Measurements from ENCODE around the gene BACH2.

DNA sequence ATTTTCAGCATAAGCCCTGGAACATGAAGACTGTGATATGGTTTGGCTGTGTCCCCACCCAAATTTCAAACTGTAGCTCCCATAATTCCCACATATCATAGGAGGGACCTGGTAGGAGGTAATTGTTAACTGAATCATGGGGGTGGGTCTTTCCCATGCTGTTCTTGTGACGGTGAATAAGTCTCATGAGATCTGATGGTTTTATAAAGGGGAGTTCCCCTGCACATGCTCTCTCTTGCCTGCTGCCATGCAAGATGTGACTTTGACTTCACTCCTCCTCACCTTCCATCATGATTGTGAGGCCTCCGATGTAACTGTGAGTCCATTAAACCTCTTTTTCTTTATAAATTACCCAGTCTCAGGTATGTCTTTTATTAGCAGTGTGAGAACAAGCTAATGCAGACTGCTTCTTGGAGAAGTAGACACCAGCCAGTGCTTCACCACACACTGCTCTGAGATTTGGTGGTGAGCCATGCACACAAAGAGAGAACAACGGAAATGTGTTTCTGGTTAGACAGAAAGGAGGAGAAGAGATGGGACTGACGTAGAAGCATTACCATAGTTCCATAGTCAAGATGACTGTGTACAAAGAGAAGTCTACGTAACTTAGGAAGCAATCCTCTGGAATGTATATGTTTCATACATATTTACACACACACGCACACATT is 97.8 kb downstream of the BACH2 start:
- TF ChIP-seq JUND (IDR thresholded peaks at IDR 0.05; ENCODE audit: borderline replicate concordance, low read depth, low read length) (no peak), JUND (tag; IDR thresholded peaks at IDR 0.05; ENCODE audit: borderline replicate concordance, low read depth, low read length) (no peak)
- TF ChIP-seq, protein P1, sequence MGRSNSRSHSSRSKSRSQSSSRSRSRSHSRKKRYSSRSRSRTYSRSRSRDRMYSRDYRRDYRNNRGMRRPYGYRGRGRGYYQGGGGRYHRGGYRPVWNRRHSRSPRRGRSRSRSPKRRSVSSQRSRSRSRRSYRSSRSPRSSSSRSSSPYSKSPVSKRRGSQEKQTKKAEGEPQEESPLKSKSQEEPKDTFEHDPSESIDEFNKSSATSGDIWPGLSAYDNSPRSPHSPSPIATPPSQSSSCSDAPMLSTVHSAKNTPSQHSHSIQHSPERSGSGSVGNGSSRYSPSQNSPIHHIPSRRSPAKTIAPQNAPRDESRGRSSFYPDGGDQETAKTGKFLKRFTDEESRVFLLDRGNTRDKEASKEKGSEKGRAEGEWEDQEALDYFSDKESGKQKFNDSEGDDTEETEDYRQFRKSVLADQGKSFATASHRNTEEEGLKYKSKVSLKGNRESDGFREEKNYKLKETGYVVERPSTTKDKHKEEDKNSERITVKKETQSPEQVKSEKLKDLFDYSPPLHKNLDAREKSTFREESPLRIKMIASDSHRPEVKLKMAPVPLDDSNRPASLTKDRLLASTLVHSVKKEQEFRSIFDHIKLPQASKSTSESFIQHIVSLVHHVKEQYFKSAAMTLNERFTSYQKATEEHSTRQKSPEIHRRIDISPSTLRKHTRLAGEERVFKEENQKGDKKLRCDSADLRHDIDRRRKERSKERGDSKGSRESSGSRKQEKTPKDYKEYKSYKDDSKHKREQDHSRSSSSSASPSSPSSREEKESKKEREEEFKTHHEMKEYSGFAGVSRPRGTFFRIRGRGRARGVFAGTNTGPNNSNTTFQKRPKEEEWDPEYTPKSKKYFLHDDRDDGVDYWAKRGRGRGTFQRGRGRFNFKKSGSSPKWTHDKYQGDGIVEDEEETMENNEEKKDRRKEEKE (IDR thresholded peaks at IDR 0.05; ENCODE audit: borderline replicate concordance in 1 of 2, control insufficient read depth in 1 of 2, low read depth in 2 of 2, low read length in 1 of 2), result no peak
- TF ChIP-seq, protein P2, sequence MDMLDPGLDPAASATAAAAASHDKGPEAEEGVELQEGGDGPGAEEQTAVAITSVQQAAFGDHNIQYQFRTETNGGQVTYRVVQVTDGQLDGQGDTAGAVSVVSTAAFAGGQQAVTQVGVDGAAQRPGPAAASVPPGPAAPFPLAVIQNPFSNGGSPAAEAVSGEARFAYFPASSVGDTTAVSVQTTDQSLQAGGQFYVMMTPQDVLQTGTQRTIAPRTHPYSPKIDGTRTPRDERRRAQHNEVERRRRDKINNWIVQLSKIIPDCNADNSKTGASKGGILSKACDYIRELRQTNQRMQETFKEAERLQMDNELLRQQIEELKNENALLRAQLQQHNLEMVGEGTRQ (CRISPR knock-in tag; IDR thresholded peaks at IDR 0.05), result no peak
- TF ChIP-seq, protein P3, sequence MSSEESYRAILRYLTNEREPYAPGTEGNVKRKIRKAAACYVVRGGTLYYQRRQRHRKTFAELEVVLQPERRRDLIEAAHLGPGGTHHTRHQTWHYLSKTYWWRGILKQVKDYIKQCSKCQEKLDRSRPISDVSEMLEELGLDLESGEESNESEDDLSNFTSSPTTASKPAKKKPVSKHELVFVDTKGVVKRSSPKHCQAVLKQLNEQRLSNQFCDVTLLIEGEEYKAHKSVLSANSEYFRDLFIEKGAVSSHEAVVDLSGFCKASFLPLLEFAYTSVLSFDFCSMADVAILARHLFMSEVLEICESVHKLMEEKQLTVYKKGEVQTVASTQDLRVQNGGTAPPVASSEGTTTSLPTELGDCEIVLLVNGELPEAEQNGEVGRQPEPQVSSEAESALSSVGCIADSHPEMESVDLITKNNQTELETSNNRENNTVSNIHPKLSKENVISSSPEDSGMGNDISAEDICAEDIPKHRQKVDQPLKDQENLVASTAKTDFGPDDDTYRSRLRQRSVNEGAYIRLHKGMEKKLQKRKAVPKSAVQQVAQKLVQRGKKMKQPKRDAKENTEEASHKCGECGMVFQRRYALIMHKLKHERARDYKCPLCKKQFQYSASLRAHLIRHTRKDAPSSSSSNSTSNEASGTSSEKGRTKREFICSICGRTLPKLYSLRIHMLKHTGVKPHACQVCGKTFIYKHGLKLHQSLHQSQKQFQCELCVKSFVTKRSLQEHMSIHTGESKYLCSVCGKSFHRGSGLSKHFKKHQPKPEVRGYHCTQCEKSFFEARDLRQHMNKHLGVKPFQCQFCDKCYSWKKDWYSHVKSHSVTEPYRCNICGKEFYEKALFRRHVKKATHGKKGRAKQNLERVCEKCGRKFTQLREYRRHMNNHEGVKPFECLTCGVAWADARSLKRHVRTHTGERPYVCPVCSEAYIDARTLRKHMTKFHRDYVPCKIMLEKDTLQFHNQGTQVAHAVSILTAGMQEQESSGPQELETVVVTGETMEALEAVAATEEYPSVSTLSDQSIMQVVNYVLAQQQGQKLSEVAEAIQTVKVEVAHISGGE (CRISPR knock-in tag; IDR thresholded peaks at IDR 0.05), result no peak

Data from K562 (cell line).